OCI-LY7 (cell line): ENCODE measurements around the gene BANF2. TPM values are rescaled to one million over a fixed set of nuclear protein-coding genes. Genes with fewer than 3 reads are reported as not detected.

Experiments used
- BruUV-seq: library from RNA; stranded (reverse); fragments of 400-500 nt; replicated peaks from 2 replicates; lab custom pipeline; 2021; lab: Mats Ljungman, UMichigan
- CTCF ChIA-PET: fragments of 300-600 bp; sonication (Branson Sonifier 250); formaldehyde crosslinking; loops from one replicate; lab custom pipeline; 2022; ENCODE audit warnings: antibody characterized with exemption; ENCODE audit not compliant: unreplicated experiment; lab: Charles Lee
- POLR2A ChIA-PET: fragments of 300-600 bp; sonication (Branson Sonifier 250); formaldehyde crosslinking; loops from one replicate; lab custom pipeline; 2022; ENCODE audit warnings: antibody characterized with exemption; lab: Charles Lee
- DNase-seq: peaks from one replicate; pipeline ENCODE4 v3.0.0-alpha.2; 2015; ENCODE audit warnings: low spot score
- H2AFZ ChIP-seq: fragments of 200-600 bp; sonication (generic), shearing (Covaris generic); 2 replicates; pipeline ENCODE4 v1.6.1; 2014; ENCODE audit warnings: mild to moderate bottlenecking, antibody characterized with exemption, low read length, moderate library complexity
- H3K27ac ChIP-seq: fragments of 200-600 bp; sonication (generic); 2 replicates; pipeline ENCODE4 v1.5.1; 2014; ENCODE audit warnings: mixed run types, low read depth, mild to moderate bottlenecking, moderate library complexity, low read length, inconsistent platforms; ENCODE audit not compliant: poor library complexity, severe bottlenecking
- H3K36me3 ChIP-seq: fragments of 200-600 bp; sonication (generic); 2 replicates; pipeline ENCODE4 v1.6.1; 2014; ENCODE audit warnings: mild to moderate bottlenecking, antibody characterized with exemption, low read length, moderate library complexity, mixed read lengths; ENCODE audit not compliant: insufficient read depth
- H3K4me1 ChIP-seq: fragments of 200-600 bp; sonication (generic); 2 replicates; pipeline ENCODE4 v1.5.1; 2014; ENCODE audit warnings: mild to moderate bottlenecking, low read length; ENCODE audit not compliant: insufficient read depth, poor library complexity, severe bottlenecking
- H3K4me2 ChIP-seq: fragments of 200-600 bp; sonication (generic); 2 replicates; pipeline ENCODE4 v1.6.1; 2014; ENCODE audit warnings: mild to moderate bottlenecking, low read length
- H3K4me3 ChIP-seq: fragments of 200-600 bp; sonication (generic); 2 replicates; pipeline ENCODE4 v1.5.1; 2014; ENCODE audit warnings: mild to moderate bottlenecking, low read depth, low read length; ENCODE audit not compliant: poor library complexity, severe bottlenecking
- H3K79me2 ChIP-seq: fragments of 200-600 bp; sonication (generic); 2 replicates; pipeline ENCODE4 v1.6.1; 2016; ENCODE audit warnings: low read depth, mild to moderate bottlenecking, low read length, moderate library complexity, mixed read lengths; ENCODE audit not compliant: insufficient read depth
- H3K9me2 ChIP-seq: fragments of 200-600 bp; sonication (generic); 2 replicates; pipeline ENCODE4 v1.6.1; 2016; ENCODE audit warnings: mild to moderate bottlenecking, low read length, mixed read lengths; ENCODE audit not compliant: insufficient read depth
- H3K9me3 ChIP-seq: fragments of 200-600 bp; sonication (generic); 2 replicates; pipeline ENCODE4 v1.6.1; 2014; ENCODE audit warnings: mild to moderate bottlenecking, mixed run types, low read length, mixed read lengths
- H4K20me1 ChIP-seq: fragments of 200-600 bp; sonication (generic); 2 replicates; pipeline ENCODE4 v1.6.1; 2014; ENCODE audit warnings: mild to moderate bottlenecking, antibody characterized with exemption, low read length, moderate library complexity, mixed read lengths; ENCODE audit not compliant: insufficient read depth
- CTCF ChIP-seq: fragments of 200-600 bp; sonication (generic); conservative IDR thresholded peaks from 2 replicates; pipeline ENCODE4 v1.5.1; 2014; ENCODE audit warnings: mild to moderate bottlenecking, antibody characterized with exemption, low read length, moderate library complexity, mixed read lengths
- EZH2phosphoT487 ChIP-seq: fragments of 200-600 bp; sonication (generic); IDR thresholded peaks from 2 replicates; pipeline ENCODE4 v1.6.1; 2018; ENCODE audit warnings: low read depth, borderline replicate concordance, mild to moderate bottlenecking, mixed run types, antibody characterized with exemption, low read length, moderate library complexity, mixed read lengths
- intact Hi-C: fragments of 100-400 bp; cut with micrococcal nuclease; formaldehyde crosslinking; loops from one replicate; pipeline ENCODE4 v1.10.0; 2022; ENCODE audit not compliant: unreplicated experiment
- total RNA-seq, 2 experiments: library from RNA; depleted of rRNA in 1 of 2; stranded (reverse); fragments of >200 nt in 1 of 2; shearing (Covaris generic) in 1 of 2; gene quantifications; 2 replicates each; pipeline ENCODE4 v1.2.3, GENCODE V29; 2014 to 2022

BANF2 gene
- total RNA-seq, 2 experiments from 2014 or later = not detected

DNA sequence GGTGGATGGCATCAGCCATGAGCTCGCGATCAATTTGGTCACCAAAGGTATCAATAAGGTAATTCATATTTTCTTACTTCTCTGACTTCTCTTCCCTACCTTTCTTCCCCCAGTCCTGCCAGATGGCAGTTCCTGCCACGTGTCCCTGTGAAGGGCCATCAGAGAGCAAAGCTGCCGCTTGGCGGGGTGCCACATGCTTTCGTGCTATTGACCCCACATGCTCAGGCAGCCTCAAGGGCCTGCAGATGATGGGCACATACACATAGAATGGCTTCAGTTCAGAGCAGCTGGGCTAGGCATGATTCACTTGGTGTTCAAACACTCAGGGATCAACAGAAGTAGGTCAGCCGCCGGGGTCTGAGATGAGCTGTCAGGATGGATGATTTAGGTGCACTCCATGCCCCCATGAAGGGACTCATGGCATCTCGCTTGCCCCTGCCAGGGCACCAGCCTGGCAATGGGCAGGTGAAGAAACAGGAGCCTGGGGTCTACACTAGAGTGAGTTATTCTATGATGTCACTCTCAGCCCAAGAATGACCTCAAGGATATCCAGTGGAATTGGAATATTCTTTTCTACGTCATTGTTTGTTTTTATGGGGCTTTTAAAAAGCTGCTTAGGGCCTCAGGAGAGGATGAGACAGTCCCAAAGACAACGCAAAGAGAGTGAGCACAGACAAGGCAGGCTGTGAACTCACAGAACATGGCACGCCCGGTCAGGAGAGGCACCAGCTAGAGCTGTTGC, 25.5 kb downstream of the BANF2 start:
- H3K36me3 ChIP-seq = no peaks in the 10 kb centered on the region
- no TSS peak for BruUV-seq
- no peak overlapping the region for H3K4me3 ChIP-seq
- CTCF ChIA-PET = no interaction called here
- no peaks in the 10 kb centered on the region for H3K9me3 ChIP-seq
- H3K9me2 ChIP-seq = no peaks in the 10 kb centered on the region
- H3K4me2 ChIP-seq = no peak overlapping the region
- no peaks in the 10 kb centered on the region for H3K79me2 ChIP-seq
- no peak overlapping the region for H2AFZ ChIP-seq
- intact Hi-C loops = no loop called here
- POLR2A ChIA-PET = no interaction called here
- H4K20me1 ChIP-seq = no peaks in the 10 kb centered on the region
- DNase-seq = no peak
- H3K4me1 ChIP-seq = no peaks in the 10 kb centered on the region
- no peak overlapping the region for H3K27ac ChIP-seq
- TF ChIP-seq CTCF (no peak), EZH2phosphoT487 (no peak)

- Histone ChIP-seq H3K4me2 (no peak overlapping the region), H3K79me2 (no peaks in the 10 kb centered on the region), H2AFZ (no peak overlapping the region), H3K36me3 (no peaks in the 10 kb centered on the region), H3K9me3 (no peaks in the 10 kb centered on the region), H4K20me1 (no peaks in the 10 kb centered on the region), H3K4me1 (no peaks in the 10 kb centered on the region), H3K9me2 (no peaks in the 10 kb centered on the region), H3K4me3 (no peak overlapping the region), H3K27ac (no peak overlapping the region)
- DNase-seq = no peak
- ChIA-PET CTCF (no interaction called here), POLR2A (no interaction called here)
- intact Hi-C loops = no loop called here
- BruUV-seq = no TSS peak
- TF ChIP-seq CTCF (no peak), EZH2phosphoT487 (no peak)
These were observed 27.1 kb downstream of the BANF2 start for GRCh38 chr20:17726902-17727301.

GRCh38 chr20:17727351-17727750, 27.6 kb downstream of the BANF2 start:
- ChIA-PET POLR2A (interaction anchor here (0.6 kb wide), 1 partner anchor 238 kb away, joined by 4 read pairs; no protein-coding TSS in a partner anchor), CTCF (no interaction called here)
- H3K79me2 ChIP-seq = no peaks in the 10 kb centered on the region
- TF ChIP-seq EZH2phosphoT487 (no peak), CTCF (no peak)
- no peak overlapping the region for H3K4me3 ChIP-seq
- no peaks in the 10 kb centered on the region for H3K36me3 ChIP-seq
- H3K9me3 ChIP-seq = no peaks in the 10 kb centered on the region
- H3K9me2 ChIP-seq = no peaks in the 10 kb centered on the region
- no peak for DNase-seq
- no TSS peak for BruUV-seq
- H3K27ac ChIP-seq = no peak overlapping the region
- no peaks in the 10 kb centered on the region for H4K20me1 ChIP-seq
- intact Hi-C loops = no loop called here
- no peak overlapping the region for H2AFZ ChIP-seq
- H3K4me2 ChIP-seq = no peak overlapping the region
- H3K4me1 ChIP-seq = no peaks in the 10 kb centered on the region
